Natural killer cell (primary cell): ENCODE data around the gene MTERF4. TPM values are rescaled to one million over a fixed set of nuclear protein-coding genes. Genes with fewer than 3 reads are reported as not detected.

ENCODE experiments used
- ATAC-seq, 3 donors: fragments of 150-1000 bp in 2 of 3; fragments of 200-7000 bp in 1 of 3; cut with Tn5 transposase; 1 replicate in 1 of 3; 2 replicates in 2 of 3; pipeline ENCODE4 v1.10.0; 2021; ENCODE audit warnings: mild to moderate bottlenecking in 2 of 3, moderate library complexity in 2 of 3
- DNase-seq, 2 donors: peaks; one replicate each; pipeline versions ENCODE4 v3.0.0 to v3.0.0-alpha.2; 2013 to 2021; ENCODE audit warnings: mixed read lengths in 1 of 2
- H3K27ac ChIP-seq: one replicate; pipeline ENCODE4 v1.5.1; 2013; ENCODE audit warnings: mild to moderate bottlenecking, low read length
- H3K27me3 ChIP-seq: one replicate; pipeline ENCODE4 v1.6.1; 2013; ENCODE audit warnings: low read length; ENCODE audit not compliant: control insufficient read depth, insufficient read depth
- H3K36me3 ChIP-seq: one replicate; pipeline ENCODE4 v1.6.1; 2013; ENCODE audit warnings: low read length; ENCODE audit not compliant: control insufficient read depth, insufficient read depth
- H3K4me1 ChIP-seq: one replicate; pipeline ENCODE4 v1.6.1; 2013; ENCODE audit warnings: low read length; ENCODE audit not compliant: control insufficient read depth, insufficient read depth
- H3K4me3 ChIP-seq: one replicate; pipeline ENCODE4 v1.5.1; 2013; ENCODE audit warnings: low read length
- H3K9me3 ChIP-seq: one replicate; pipeline ENCODE4 v1.6.1; 2013; ENCODE audit warnings: low read length; ENCODE audit not compliant: control insufficient read depth, insufficient read depth
- H3K27ac Mint-ChIP-seq, 2 donors: one replicate each; pipeline ENCODE4 v1.8.0; 2022; ENCODE audit warnings: mild to moderate bottlenecking in 2 of 2, mixed read lengths in 2 of 2, moderate library complexity in 1 of 2
- H3K27me3 Mint-ChIP-seq, 2 donors: one replicate each; pipeline ENCODE4 v1.8.0; 2022; ENCODE audit warnings: low read depth in 2 of 2, mixed read lengths in 2 of 2
- H3K36me3 Mint-ChIP-seq: one replicate; pipeline ENCODE4 v1.8.0; 2022; ENCODE audit warnings: mixed read lengths
- H3K4me1 Mint-ChIP-seq, 2 donors: one replicate each; pipeline ENCODE4 v1.8.0; 2022; ENCODE audit warnings: mixed read lengths in 2 of 2
- H3K4me3 Mint-ChIP-seq: one replicate; pipeline ENCODE4 v1.8.0; 2022; ENCODE audit warnings: mild to moderate bottlenecking, moderate library complexity, mixed read lengths
- H3K9me3 Mint-ChIP-seq, 2 donors: one replicate each; pipeline ENCODE4 v1.8.0; 2022; ENCODE audit warnings: mixed read lengths in 2 of 2
- CTCF ChIP-seq: fragments of 200-600 bp; IDR thresholded peaks from one replicate; pipeline ENCODE4 v1.8.0; 2022; ENCODE audit warnings: antibody characterized with exemption
- WGBS: methylation state at CpG from one replicate; pipeline ENCODE4 v1.1.7; 2013; ENCODE audit warnings: missing lambda C conversion rate; ENCODE audit not compliant: insufficient coverage; 5-methylcytosine and 5-hydroxymethylcytosine counted together
- intact Hi-C: fragments of 100-400 bp; cut with micrococcal nuclease; formaldehyde crosslinking; loops from one replicate; pipeline ENCODE4 v1.14.2; 2022
- total RNA-seq, 4 donors: library from RNA; stranded (reverse); fragments of 120-200 nt in 1 of 4; gene quantifications; one replicate each; pipeline versions ENCODE4 v1.2.3 to v1.2.4, GENCODE V29; 2013 to 2022

The MTERF4 gene
- total RNA-seq, 3 donors from 2014 or later (not counting 1 experiment from before 2014, with no cell fraction given): 38.9 to 45.5 (median 39.2) TPM

DNA sequence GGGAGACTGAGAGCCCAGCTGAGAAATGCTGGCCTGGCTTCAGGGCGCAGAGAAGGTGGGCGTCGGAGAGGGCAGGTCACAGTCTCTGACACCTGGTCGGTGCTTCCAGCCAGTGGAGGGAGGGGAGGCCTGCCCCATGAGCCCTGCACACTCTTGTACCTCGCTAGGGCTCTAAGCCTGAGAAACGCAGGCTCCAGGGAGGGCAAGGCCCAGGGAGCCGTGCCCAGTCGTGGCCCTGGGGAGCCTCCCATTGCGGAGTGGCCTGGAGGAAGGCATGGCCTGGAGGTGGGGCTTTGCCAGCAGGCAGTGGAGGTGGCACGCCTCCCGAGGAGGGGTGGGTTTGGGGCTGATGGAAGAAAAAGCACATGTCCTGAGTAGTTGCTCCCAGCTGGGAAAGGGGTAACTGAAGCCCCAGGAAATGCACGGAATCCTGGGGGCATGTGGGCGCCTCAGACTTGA lies 39.0 kb downstream of the MTERF4 start:
- intact Hi-C loops: no loop called here
- Mint-ChIP-seq H3K27ac (no peak overlapping the region), H3K36me3 (no peaks in the 10 kb centered on the region), H3K27me3 (no peaks in the 10 kb centered on the region), H3K9me3 (no peaks in the 10 kb centered on the region), H3K4me1 (peaks cover 0 to 4% of the 10 kb centered on the region in 2 donors), H3K4me3 (no peak overlapping the region)
- ATAC-seq: no peak
- H3K4me3 ChIP-seq: no peak overlapping the region
- peaks cover 6% of the 10 kb centered on the region for H3K4me1 ChIP-seq
- H3K36me3 ChIP-seq: no peaks in the 10 kb centered on the region
- H3K27ac ChIP-seq: no peak overlapping the region
- TF ChIP-seq CTCF: no peak
- H3K27me3 ChIP-seq: no peaks in the 10 kb centered on the region
- no peak for DNase-seq
- H3K9me3 ChIP-seq: no peaks in the 10 kb centered on the region
- 85% methylated on average over 13 of the region's 13 CpGs for WGBS

DNA sequence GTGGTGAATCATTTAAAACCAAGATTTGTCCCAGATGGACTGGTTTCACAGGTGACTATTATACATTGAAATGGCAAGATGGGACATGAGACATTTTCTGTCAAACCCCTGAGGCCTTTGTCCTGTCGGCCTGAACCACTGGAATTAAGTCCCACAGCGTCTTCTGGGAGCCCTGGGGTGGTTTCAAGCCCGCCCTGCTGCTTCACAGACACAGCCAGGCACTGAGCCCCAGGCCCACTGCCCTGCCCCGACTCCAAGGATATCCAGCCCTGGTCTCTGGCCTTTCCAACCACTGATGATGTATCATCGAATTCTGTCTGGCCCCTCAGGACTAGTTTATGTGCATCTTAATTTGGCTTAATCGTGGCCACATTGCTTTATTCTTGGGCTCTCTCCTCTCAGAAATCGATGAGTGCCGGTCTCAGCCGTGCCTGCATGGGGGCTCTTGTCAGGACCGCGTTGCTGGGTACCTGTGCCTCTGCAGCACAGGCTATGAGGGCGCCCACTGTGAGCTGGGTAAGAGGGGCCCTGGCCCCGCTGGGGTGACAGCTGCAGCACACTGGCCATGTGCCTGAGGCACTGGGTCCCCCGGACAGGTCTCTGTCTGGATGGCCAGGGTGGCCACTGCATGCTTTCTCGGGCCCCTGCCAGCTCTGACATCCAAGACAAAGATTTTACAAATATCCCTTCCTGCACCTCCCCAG lies 39.5 kb downstream of the MTERF4 start:
- Histone ChIP-seq H3K27me3 (no peaks in the 10 kb centered on the region), H3K4me3 (no peak overlapping the region), H3K9me3 (no peaks in the 10 kb centered on the region), H3K4me1 (peaks cover 6% of the 10 kb centered on the region), H3K36me3 (no peaks in the 10 kb centered on the region), H3K27ac (no peak overlapping the region)
- 91% methylated on average over 15 of the region's 15 CpGs for WGBS
- Mint-ChIP-seq H3K36me3 (no peaks in the 10 kb centered on the region), H3K27me3 (no peaks in the 10 kb centered on the region), H3K4me3 (no peak overlapping the region), H3K27ac (no peak overlapping the region), H3K9me3 (no peaks in the 10 kb centered on the region), H3K4me1 (peaks cover 0 to 4% of the 10 kb centered on the region in 2 donors)
- intact Hi-C loops: no loop called here
- no peak for ATAC-seq
- DNase-seq: no peak
- TF ChIP-seq CTCF: no peak

GRCh38 chr2:241061275-241061674 lies 40.8 kb downstream of the MTERF4 start:
- TF ChIP-seq CTCF: no peak
- H3K9me3 Mint-ChIP-seq: no peaks in the 10 kb centered on the region
- no peak for DNase-seq
- no peak overlapping the region for H3K27ac Mint-ChIP-seq
- H3K4me1 ChIP-seq: peaks cover 6% of the 10 kb centered on the region
- no peaks in the 10 kb centered on the region for H3K27me3 ChIP-seq
- H3K27me3 Mint-ChIP-seq: no peaks in the 10 kb centered on the region
- no peak overlapping the region for H3K4me3 Mint-ChIP-seq
- no peaks in the 10 kb centered on the region for H3K36me3 ChIP-seq
- peaks cover 0 to 4% of the 10 kb centered on the region in 2 donors for H3K4me1 Mint-ChIP-seq
- no peak overlapping the region for H3K27ac ChIP-seq
- H3K36me3 Mint-ChIP-seq: no peaks in the 10 kb centered on the region
- WGBS: 93% methylated on average over 6 of the region's 6 CpGs
- ATAC-seq: no peak
- no peaks in the 10 kb centered on the region for H3K9me3 ChIP-seq
- H3K4me3 ChIP-seq: no peak overlapping the region
- intact Hi-C loops: no loop called here
